Measurements from ENCODE around the gene ETV7.

The ETV7 gene

DNA sequence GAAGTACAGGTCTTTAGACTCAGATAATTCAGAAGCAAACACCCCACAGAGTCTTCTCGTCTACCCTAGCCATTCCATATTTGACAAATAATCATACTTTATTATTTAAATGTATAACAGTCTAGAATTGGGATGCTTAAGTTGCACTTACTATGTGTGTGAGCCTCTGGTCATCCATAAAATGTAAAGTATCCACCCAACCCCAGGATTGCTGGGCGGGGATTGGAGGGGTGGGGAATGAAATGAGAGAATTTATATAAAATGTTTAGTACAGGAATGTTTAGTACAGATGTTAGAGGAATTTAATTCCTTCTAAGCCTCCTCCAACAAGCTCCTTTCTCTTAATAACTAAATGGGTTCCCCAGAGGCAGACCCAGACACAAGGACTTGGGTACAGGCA, 67.6 kb downstream of the ETV7 start:
- DNase-seq (ENCODE audit: low spot score): no peak

DNA sequence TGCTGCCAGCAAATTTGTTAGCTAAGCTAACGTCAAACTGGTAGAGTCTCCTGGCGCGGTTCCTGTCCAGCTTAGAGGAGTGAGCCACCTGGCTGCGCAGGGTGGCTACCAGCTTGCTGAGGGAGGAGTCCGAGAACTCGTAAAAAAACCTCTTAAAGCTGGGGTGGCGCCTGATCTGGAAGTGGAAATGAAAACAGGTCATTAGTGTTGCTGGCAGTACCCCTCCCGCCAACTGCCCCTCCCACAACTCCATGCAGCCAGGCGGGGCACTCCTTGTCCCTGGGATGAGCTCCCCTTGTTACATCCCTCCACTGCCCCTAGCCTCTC, 68.1 kb downstream of the ETV7 start:
- DNase-seq (ENCODE audit: low spot score): no peak

DNA sequence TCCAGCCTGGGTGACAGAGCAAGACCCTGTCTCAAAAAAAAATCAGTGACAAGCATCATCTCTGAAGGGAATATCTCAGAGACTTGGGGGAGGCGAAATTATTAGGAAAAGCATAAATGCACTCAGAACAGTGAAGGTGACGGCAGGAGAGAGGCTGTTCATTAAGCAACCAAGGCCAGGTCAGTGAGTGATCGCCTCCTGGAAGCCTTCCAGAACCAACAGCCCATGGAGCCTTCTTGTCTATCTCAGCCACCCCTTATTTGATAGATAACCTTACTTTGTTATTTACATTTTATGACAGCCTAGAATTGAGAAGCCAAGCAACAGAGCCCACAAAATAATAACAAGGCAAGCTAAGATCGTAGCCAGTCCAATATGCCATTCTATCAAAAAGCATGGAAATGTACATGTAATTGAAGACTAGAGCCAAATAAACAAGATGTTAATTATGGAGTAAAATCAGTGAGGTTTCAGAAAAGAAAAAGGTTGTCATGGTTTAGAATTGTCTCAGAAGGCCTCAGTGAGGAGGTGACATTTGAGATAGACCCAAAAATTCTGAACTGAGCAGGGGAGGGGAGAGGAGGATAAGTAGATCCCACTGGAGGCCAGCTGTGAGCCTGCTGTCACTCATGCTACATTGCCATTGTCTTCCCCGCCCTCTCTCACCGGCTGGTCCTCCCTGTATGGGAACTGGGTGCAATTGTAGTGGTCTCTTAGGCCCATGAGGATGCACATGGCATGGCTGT, 68.6 kb downstream of the ETV7 start:
- DNase-seq (ENCODE audit: low spot score): no peak

DNA sequence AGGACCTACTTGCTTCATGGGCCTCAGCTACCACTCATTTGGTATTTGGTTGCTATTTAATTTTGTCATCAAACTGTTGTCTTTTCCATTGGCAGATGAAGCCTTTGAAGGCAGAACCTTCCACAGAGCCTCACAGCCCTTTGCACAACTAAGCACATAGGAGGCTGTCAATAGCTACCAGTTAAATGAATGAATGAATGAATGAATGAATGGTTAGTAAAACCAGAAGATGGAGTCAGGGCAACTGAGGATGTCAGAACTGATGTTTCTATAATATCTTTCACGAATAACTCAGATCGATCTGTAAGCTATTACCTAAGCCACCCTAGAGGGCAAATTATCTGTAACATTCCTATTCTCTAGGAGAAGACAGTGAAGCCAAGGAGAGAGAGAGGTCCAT, 69.8 kb downstream of the ETV7 start:
- DNase-seq (ENCODE audit: low spot score): no peak

Measured in HuH-7.5 (cell line).